ENCODE data around the gene SUFU. TPM values are rescaled to one million over a fixed set of nuclear protein-coding genes. Genes with fewer than 3 reads are reported as not detected.

Gene SUFU
- total and polyA plus RNA-seq, 2 experiments from 2014 or later, result 2.8 to 5.6 TPM

DNA sequence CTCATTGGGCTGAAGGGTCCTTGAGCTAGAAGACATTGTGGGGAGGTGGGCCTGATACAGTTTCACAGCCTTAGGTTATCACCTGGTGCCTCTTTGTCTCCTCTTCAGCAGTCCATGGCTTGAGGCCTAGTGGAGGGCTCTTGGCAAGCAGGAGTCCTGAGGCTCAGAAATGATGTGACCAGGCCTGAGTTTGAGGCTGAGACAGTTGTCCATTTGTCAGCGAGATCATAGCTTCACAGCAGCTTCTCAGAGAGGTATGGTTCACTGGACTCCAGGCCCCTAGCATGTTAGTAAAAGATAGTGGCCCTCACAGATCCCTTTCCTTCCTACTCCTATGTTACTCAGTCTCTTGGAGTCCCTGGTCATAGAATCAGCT, 19.1 kb downstream of the SUFU start:
- H3K27ac Mint-ChIP-seq, result no peak overlapping the region

More for the DNA sequence above, 19.1 kb downstream of the SUFU start:
- Mint-ChIP-seq H3K9me3 (no peaks in the 10 kb centered on the region), H3K4me3 (no peak overlapping the region), H3K36me3 (ENCODE audit: low read depth) (no peaks in the 10 kb centered on the region), H3K27me3 (ENCODE audit: insufficient read depth, low read depth, poor library complexity) (peaks cover 2% of the 10 kb centered on the region), H3K4me1 (no peaks in the 10 kb centered on the region)
- H3K9me2 ChIP-seq (ENCODE audit: insufficient read depth), result no peaks in the 10 kb centered on the region
- H3K27me3 ChIP-seq (ENCODE audit: insufficient read depth), result no peaks in the 10 kb centered on the region
- DNase-seq (ENCODE audit: low spot score) (no peak), ATAC-seq (no peak)
- no peak overlapping the region for H3K27ac ChIP-seq (ENCODE audit: low read depth)
- no peak overlapping the region for H2AFZ ChIP-seq
- H3F3A ChIP-seq (replicated peaks; ENCODE audit: low read depth), result no peaks in the 10 kb centered on the region
- H4K20me1 ChIP-seq (replicated peaks; ENCODE audit: insufficient read depth), result no peaks in the 10 kb centered on the region; the same call in 1 of the 2 replicates
- no peaks in the 10 kb centered on the region for H3K36me3 ChIP-seq (ENCODE audit: insufficient read depth)
- TF ChIP-seq, protein P1, sequence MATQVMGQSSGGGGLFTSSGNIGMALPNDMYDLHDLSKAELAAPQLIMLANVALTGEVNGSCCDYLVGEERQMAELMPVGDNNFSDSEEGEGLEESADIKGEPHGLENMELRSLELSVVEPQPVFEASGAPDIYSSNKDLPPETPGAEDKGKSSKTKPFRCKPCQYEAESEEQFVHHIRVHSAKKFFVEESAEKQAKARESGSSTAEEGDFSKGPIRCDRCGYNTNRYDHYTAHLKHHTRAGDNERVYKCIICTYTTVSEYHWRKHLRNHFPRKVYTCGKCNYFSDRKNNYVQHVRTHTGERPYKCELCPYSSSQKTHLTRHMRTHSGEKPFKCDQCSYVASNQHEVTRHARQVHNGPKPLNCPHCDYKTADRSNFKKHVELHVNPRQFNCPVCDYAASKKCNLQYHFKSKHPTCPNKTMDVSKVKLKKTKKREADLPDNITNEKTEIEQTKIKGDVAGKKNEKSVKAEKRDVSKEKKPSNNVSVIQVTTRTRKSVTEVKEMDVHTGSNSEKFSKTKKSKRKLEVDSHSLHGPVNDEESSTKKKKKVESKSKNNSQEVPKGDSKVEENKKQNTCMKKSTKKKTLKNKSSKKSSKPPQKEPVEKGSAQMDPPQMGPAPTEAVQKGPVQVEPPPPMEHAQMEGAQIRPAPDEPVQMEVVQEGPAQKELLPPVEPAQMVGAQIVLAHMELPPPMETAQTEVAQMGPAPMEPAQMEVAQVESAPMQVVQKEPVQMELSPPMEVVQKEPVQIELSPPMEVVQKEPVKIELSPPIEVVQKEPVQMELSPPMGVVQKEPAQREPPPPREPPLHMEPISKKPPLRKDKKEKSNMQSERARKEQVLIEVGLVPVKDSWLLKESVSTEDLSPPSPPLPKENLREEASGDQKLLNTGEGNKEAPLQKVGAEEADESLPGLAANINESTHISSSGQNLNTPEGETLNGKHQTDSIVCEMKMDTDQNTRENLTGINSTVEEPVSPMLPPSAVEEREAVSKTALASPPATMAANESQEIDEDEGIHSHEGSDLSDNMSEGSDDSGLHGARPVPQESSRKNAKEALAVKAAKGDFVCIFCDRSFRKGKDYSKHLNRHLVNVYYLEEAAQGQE (IDR thresholded peaks at IDR 0.05; ENCODE audit: unreplicated experiment), result no peak
- TF ChIP-seq EZH2phosphoT487 (IDR thresholded peaks at IDR 0.05; ENCODE audit: unreplicated experiment), result no peak
- no peak for TF ChIP-seq CREB1 (CRISPR knock-in tag; IDR thresholded peaks at IDR 0.05; ENCODE audit: low read depth)
- TF ChIP-seq ZNF114 (CRISPR knock-in tag; IDR thresholded peaks at IDR 0.05), result no peak
- TF ChIP-seq ZNF331 (CRISPR knock-in tag; IDR thresholded peaks at IDR 0.05; ENCODE audit: low read depth), result no peak
- TF ChIP-seq, protein P2, sequence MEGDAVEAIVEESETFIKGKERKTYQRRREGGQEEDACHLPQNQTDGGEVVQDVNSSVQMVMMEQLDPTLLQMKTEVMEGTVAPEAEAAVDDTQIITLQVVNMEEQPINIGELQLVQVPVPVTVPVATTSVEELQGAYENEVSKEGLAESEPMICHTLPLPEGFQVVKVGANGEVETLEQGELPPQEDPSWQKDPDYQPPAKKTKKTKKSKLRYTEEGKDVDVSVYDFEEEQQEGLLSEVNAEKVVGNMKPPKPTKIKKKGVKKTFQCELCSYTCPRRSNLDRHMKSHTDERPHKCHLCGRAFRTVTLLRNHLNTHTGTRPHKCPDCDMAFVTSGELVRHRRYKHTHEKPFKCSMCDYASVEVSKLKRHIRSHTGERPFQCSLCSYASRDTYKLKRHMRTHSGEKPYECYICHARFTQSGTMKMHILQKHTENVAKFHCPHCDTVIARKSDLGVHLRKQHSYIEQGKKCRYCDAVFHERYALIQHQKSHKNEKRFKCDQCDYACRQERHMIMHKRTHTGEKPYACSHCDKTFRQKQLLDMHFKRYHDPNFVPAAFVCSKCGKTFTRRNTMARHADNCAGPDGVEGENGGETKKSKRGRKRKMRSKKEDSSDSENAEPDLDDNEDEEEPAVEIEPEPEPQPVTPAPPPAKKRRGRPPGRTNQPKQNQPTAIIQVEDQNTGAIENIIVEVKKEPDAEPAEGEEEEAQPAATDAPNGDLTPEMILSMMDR (conservative IDR thresholded peaks at IDR 0.05; ENCODE audit: low read depth in 2 of 2), result no peak
- TF ChIP-seq, protein P3, sequence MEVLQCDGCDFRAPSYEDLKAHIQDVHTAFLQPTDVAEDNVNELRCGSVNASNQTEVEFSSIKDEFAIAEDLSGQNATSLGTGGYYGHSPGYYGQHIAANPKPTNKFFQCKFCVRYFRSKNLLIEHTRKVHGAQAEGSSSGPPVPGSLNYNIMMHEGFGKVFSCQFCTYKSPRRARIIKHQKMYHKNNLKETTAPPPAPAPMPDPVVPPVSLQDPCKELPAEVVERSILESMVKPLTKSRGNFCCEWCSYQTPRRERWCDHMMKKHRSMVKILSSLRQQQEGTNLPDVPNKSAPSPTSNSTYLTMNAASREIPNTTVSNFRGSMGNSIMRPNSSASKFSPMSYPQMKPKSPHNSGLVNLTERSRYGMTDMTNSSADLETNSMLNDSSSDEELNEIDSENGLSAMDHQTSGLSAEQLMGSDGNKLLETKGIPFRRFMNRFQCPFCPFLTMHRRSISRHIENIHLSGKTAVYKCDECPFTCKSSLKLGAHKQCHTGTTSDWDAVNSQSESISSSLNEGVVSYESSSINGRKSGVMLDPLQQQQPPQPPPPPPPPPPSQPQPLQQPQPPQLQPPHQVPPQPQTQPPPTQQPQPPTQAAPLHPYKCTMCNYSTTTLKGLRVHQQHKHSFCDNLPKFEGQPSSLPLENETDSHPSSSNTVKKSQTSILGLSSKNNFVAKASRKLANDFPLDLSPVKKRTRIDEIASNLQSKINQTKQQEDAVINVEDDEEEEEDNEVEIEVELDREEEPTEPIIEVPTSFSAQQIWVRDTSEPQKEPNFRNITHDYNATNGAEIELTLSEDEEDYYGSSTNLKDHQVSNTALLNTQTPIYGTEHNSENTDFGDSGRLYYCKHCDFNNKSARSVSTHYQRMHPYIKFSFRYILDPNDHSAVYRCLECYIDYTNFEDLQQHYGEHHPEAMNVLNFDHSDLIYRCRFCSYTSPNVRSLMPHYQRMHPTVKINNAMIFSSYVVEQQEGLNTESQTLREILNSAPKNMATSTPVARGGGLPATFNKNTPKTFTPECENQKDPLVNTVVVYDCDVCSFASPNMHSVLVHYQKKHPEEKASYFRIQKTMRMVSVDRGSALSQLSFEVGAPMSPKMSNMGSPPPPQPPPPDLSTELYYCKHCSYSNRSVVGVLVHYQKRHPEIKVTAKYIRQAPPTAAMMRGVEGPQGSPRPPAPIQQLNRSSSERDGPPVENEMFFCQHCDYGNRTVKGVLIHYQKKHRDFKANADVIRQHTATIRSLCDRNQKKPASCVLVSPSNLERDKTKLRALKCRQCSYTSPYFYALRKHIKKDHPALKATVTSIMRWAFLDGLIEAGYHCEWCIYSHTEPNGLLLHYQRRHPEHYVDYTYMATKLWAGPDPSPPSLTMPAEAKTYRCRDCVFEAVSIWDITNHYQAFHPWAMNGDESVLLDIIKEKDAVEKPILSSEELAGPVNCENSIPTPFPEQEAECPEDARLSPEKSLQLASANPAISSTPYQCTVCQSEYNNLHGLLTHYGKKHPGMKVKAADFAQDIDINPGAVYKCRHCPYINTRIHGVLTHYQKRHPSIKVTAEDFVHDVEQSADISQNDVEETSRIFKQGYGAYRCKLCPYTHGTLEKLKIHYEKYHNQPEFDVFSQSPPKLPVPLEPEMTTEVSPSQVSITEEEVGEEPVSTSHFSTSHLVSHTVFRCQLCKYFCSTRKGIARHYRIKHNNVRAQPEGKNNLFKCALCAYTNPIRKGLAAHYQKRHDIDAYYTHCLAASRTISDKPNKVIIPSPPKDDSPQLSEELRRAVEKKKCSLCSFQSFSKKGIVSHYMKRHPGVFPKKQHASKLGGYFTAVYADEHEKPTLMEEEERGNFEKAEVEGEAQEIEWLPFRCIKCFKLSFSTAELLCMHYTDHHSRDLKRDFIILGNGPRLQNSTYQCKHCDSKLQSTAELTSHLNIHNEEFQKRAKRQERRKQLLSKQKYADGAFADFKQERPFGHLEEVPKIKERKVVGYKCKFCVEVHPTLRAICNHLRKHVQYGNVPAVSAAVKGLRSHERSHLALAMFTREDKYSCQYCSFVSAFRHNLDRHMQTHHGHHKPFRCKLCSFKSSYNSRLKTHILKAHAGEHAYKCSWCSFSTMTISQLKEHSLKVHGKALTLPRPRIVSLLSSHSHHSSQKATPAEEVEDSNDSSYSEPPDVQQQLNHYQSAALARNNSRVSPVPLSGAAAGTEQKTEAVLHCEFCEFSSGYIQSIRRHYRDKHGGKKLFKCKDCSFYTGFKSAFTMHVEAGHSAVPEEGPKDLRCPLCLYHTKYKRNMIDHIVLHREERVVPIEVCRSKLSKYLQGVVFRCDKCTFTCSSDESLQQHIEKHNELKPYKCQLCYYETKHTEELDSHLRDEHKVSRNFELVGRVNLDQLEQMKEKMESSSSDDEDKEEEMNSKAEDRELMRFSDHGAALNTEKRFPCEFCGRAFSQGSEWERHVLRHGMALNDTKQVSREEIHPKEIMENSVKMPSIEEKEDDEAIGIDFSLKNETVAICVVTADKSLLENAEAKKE (CRISPR knock-in tag; IDR thresholded peaks at IDR 0.05), result no peak
- TF ChIP-seq EZH2 (IDR thresholded peaks at IDR 0.05; ENCODE audit: low read depth, unreplicated experiment), result no peak
- no peak for TF ChIP-seq JUNB (IDR thresholded peaks at IDR 0.05; ENCODE audit: unreplicated experiment)
- no peak for TF ChIP-seq NANOG (IDR thresholded peaks at IDR 0.05; ENCODE audit: borderline replicate concordance)
- no peak for TF ChIP-seq ETS1 (IDR thresholded peaks at IDR 0.05)
- TF ChIP-seq POLR2AphosphoS5 (IDR thresholded peaks at IDR 0.05; ENCODE audit: low read depth), result no peak
- no peak for TF ChIP-seq STAT1 (IDR thresholded peaks at IDR 0.05; ENCODE audit: unreplicated experiment)
- H3K4me1 ChIP-seq (ENCODE audit: insufficient read depth), result no peaks in the 10 kb centered on the region
- no peaks in the 10 kb centered on the region for H3K79me2 ChIP-seq (replicated peaks; ENCODE audit: insufficient read depth)
- no peak overlapping the region for H3K4me2 ChIP-seq
- no peak overlapping the region for H3K4me3 ChIP-seq
